Stimulated activated CD4-positive, alpha-beta T cell treated with anti-CD3 and anti-CD28 coated beads, Interleukin-1b, Interleukin-23, amount 100 ng/mL, for 4 hours (primary cell): ENCODE measurements around the gene ARSA.
"Not testable (repeated sequence)": the region's sequence is repeated elsewhere in the genome, so short reads cannot be mapped to it uniquely, and the experiment has no call there.

Experiments
- DNase-seq, 2 donors: peaks; one replicate each; pipeline ENCODE4 v3.0.0-alpha.2; 2020; ENCODE audit warnings: low read depth in 2 of 2

Gene ARSA

DNA sequence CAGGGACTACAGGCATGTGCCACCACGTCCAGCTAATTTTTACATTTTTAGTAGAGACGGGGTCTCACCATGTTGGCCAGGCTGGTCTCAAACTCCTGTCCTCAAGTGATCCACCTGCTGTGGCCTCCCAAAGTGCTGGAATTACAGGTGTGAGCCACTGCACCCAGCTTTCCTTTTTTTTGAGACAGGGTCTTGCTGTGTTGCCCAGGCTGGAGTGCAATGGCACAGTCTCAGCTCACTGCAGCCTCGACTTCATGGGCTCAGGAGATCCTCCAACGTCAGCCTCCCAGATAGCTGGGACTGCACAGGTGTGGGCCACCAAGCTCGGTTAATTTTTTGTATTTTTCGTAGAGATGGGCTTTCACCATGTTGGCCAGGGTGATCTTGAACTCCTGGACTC, 26.7 kb upstream of the ARSA start:
- not testable (repeated sequence) for DNase-seq

DNA sequence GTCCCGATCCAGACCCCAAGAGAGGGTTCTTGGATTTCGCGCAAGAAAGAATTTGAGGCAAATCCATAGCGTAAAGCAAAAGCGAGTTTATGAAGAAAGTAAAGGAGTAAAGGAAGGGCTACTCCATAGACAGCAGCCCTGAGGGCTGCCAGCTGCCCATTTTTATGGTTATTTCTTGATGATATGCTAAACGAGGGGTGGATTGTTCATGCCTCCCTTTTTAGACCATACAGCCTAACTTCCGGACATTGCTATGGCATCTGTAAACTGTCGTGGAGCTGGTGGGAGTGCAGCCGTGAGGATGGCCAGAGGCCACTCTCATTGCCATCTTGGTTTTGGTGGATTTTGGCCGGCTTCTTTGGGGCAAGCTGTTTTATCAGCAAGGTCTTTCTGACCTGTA, 25.3 kb upstream of the ARSA start:
- DNase-seq = no peak

DNA sequence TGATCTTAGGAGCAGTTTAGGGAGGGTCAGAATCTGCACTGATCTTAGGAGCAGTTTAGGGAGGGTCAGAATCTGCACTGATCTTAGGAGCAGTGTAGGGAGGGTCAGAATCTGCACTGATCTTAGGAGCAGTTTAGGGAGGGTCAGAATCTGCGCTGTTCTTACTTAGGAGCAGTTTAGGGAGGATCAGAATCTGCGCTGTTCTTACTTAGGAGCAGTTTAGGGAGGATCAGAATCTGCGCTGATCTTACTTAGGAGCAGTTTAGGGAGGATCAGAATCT, 15.8 kb upstream of the ARSA start:
- not testable (repeated sequence) for DNase-seq

DNA sequence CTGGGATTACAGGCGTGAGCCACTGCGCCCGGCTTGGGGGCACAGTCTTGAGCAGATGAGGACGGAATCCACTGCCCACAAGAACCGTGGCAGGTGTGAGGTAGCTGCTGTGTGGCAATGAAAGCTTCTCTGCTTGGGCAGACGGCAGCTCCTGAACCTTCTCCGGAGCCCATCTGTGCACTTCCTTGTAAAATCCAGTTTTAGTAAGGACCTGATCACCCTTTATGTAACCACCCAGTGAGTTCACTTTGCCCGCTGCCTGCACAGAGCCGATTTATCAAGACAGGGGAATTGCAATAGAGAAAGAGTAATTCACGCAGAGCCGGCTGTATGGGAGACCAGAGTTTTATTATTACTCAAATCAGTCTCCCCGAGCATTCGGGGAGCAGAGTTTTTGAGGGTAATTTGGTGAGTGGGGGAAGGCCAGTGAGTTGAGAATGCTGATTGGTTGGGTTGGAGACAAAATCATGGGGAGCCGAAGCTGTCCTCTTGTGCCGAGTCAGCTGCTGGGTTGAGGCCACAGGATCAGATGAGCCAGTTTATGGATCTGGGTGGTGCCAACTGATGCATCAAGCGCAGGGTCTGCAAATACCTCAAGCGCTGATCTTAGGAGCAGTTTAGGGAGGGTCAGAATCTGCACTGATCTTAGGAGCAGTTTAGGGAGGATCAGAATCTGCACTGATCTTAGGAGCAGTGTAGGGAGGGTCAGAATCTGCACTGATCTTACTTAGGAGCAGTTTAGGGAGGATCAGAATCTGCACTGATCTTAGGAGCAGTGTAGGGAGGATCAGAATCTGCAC, 15.3 kb upstream of the ARSA start:
- not testable (repeated sequence) for DNase-seq

DNA sequence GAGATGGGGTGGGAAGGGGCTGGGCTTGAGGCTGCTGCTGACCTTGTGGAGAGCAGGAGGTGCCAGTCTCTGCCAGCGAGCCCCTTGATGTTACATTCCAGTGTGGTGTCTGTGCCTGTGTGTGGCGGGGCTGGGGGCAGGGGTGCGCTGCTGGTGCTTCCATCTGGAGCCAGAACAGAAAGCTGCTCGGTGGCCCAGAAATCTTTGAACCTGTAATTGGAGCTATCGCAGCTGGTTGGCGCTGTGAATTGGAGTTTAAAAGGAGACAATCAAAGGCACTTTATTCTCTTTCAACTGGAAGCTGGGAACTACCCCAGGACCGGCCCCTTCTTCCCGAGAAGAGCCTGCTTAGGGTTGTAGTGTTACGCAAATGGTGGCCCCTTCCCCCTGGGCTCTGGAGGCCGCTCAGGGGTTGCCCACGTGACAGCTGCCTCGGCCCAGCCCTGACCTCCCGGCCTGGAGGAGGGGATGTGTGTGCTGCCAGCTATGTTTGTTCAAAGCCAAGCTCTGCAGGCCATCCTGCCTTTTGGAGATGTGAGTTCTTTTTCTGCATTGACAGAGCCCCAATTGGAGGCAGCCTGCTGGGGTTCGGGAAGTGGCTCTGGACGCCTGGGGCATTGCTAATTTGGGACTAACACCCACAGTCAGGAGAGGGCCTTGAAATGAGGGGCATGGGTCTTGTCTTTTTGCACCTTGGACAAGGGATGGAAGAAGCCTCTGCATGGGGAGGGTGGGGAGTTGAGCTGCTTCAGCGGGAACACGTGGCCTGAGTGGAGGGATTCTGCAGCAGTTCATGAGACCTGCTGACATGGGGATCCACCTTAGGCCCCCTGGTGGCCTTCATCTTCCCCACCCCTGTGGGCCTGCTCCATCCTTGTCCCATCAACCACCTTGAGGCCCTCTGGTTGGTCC, 14.0 kb upstream of the ARSA start:
- DNase-seq = no peak

DNA sequence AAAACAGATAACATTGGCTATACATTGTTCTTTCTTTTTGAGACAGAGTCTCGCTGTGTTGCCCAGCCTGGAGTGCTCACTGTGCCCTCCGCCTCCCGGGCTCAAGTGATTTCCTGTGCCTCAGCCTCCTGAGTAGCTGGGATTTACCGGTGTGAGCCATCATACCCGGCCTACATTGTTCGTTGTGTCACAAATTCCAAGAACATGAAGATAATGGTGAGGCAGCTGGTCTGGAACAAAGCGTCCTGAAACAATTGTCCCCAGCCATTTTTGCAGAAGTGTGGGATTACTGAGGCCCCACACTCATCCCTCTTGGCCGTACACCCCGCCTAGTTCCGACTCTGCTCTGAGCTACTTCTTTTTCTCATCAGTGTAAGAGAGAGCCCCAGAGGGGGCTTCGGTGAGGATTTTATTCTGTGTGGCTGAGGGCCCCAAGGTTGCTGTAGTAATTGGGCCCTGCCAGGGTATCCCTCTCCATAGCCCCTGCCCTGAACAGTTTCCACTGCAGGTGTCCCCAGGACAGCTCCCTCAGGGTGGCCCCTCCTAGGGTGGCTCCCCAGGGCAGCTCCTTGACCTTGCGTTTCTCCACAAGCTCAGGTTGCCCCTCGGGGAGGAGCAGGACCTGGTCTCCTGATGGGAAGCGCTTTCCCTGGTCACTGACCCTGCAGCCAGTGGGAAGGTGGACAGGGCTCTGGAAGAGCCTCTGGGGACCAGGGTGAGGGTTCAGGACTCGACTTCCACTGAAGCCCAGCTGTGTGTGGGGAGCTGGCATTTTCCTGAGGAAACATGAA, 13.1 kb upstream of the ARSA start:
- no peak for DNase-seq

DNA sequence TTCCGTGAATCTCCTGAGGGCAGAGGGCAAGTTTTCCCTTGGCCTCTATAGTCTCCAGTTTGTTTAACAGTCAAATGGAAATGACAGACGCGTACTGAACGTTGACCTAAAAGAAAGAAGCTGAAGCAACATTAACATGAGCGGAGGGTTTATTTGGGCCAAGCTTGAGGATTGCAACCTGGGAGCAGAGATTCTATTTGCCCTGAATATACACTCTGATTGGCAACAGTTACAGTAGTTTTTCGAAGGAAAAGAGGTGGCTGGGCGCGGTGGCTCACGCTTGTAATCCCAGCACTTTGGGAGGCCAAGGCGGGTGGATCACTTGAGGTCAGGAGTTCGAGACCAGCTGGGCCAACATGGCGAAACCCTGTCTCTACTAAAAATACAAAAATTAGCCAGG, 12.3 kb upstream of the ARSA start:
- DNase-seq = not testable (repeated sequence)

DNA sequence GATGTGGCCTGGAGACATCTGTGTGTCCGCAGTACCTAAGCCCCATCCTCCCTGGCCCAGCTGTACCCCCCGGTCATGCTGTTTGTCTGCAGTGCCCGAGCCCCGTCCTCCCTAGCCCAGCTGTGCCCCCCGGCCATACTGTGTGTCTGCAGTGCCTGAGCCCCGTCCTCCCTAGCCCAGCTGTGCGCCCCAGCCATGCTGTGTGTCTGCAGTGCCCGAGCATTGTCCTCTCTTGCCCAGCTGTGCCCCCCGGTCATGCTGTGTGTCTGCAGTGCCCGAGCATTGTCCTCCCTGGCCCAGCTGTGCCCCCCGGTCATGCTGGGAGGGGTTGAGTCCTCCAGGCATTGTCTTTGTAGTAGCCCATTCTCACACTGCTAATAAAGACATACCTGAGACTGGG, 7.6 kb upstream of the ARSA start:
- DNase-seq = no peak

DNA sequence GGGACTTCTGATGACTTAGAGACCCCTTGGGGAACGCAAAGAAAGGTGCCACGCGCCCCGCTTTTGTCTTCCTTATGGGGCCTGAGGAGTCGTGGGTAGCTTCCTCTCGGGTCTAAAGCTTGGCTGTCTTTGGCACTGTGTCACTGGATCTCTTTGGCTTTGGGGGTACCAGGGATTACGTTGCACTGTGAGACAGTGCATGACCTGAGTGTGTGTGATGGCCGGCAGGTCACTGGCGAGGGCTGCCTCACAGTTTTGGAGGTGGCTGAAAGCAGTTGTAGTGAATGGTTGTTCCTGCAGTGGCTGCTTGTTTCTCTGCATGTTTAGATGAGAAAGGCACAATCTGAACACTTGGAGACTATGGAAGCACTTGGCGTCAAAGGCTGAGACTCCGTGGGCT, 5.8 kb upstream of the ARSA start:
- DNase-seq = no peak

DNA sequence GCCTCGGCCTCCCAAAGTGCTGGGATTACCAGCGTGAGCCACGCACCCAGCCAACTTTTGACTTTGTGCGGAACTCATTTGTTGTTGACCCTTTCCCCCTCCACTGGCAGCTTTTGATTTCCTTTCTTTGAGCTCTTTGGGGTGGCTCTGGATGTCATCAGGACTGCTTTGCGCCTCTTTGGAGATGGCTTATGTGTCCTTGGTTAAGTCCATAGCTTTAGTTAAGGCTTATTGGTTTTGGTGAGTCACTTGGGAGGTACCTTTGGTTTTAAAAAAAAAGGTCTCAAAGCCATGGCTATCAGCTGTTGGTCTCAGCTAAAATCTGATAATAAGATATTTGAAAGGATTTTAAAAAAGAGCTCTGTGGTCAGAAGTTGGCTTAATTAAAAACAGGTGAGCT, 5.1 kb upstream of the ARSA start:
- DNase-seq = no peak

DNA sequence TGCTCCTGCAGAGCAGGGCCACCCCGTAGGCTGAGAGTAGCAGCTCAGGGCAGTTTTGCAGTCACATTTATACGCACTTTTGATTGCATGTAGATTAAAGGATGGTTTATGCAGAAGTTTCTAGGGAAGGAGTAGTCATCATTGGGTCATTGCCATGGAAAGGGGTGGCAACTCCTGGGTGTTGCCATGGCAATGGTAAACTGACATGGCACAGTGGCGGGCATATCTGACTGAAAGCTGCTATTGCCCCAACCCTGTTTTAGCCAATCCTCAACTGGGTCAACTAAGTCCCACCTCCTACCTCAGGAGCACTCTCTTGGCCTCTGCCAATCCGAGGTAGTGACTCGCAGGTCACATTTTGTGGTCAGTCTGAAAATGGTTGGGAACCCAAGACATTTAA, 2.4 kb upstream of the ARSA start:
- DNase-seq = no peak

DNA sequence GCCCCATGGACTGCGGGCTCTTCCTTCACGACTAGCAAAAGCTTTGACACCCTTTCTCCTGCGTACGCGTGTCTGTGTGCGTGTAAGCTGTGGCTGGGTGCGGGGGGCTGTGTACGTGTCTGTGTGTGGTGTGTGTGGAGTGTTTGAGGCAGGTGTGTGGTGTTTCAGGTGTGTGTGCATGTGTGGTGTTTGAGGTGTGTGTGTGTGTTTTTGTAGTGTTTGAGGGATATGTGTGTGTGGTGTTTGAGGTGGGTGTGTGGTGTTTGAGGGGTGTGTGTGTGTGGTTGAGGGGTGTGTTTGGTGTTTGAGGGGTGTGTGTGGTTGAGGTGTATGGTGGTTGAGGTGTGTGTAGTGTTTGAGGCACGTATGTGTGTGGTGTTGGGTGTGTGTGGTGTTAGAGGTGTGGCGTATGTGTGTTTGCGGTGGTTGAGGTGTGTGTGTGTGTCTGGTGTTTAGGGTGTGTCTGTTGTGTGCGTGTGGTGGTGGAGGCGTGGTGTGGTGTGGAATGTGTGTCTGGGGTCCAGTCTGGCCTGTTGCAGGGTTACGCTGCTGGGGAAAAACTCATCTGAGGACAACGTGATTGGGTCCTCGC, 687 bp upstream of the ARSA start:
- DNase-seq = no peak

DNA sequence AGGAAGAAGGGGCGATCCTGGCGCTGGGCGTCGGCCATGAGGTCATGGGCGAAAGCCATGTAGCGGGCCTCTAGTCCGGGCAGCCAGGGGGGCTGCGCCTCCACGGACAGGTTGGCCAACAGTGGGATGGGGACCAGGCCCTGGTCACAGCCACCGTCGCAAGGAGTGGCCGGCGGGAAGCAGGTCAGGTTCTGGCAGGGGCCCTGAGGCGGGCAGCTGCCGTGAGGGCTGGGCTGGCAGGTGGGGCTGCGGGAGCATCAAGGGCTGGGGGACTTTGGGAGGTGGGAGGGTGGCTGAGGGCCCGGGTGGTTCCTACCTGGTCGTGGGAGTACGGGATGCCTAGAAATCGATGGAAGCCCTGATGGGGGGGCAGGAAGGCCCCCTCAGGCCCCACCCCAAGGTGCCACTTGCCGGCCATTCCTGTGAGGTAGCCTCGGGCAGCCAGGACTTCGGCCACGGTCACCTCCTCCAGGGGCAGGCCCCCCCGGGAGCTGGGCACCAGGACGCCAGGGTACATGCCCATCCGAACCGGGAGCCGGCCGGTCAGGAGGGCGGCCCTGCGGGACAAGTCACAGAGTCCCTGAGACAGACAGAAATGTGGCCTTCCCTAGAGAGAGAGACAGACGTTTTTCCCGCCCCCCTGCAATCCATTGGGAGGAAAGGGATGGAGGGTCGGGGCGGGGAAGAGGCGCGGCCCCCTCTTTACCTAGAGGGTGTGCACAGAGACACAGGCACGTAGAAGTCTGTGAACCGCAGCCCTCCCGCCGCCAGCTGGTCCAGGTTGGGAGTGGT, 906 bp downstream of the ARSA start:
- no peak for DNase-seq

DNA sequence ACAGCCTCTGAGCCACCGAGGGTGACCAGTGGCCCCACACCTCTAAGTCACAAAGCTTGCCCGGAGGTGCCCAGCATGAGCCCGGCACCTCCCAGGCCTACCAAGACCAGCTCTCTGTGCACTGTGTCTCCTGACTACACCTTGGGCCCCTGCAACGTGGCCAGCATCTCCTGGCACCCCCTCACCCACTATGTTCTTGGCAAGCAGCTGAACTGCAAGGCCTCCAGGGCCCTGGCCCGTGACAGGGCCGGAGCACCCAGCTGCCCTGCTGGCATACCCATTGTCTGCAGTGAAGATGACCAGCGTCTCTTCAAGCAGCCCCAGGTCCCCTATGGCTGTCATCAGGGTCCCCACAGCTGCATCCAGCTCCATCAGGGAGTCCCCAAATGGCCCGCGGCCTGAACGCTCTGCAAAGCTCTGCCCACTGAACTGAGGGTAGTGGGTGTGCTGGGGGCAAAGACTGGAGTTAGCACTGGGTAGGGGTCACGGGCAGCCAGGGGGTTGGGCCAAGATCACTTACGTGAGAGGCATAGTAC, 1.6 kb downstream of the ARSA start:
- no peak for DNase-seq

DNA sequence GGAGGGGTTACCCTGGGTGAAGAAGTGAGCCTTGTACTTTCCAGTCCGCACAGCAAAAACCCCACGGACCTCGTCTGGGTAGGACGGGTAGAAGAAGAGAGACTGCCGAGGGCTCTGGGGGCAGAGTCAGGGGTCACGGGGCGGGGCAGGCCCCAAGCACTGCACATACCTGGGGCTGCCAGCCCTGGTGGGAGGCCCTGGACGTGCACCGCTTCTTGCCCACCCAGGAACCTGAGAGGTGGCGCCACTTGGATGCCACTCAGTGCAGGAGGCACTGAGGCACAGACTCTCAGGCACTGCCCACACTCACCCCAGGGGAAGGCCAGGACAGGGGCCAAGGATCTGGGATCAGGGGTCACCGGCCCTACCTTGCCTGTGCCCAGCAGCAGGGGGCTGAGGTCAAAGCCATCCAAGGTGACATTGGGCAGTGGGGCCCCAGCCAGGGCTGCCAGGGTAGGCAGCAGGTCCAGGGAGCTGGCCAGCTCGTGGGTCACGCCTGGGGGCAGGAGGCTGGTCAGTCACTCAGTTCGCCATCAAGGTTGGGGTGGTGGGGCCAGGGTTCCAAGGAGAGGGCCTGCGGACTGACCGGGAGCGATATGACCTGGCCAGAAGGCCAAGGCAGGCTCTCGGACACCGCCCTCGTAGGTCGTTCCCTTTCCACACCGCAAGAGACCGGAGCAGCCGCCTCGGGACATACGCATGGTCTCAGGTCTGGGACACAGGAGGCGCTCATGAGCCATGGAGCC, 2.2 kb downstream of the ARSA start:
- no peak for DNase-seq

DNA sequence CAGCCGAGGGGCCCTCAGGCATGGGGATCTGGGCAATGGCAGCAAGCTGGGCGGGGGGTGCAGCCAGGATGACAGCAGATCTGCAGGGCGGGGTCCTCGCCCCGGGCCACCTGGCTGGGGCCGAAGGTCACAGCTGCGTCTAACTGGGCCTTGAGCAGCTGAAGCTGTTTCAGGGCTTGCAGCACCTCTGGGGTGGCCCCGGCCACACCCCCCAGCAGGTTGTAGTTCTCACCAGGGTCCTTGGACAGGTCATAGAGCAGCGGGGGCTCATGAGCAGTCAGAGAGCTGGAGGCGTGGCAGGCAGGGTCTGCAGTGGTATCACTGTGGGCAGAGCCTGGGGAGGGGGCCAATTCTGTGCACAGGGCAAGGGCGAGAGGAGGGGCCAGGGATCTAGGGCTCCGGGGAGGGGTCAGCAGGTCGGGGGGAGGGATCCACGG, 2.8 kb downstream of the ARSA start:
- no peak for DNase-seq

DNA sequence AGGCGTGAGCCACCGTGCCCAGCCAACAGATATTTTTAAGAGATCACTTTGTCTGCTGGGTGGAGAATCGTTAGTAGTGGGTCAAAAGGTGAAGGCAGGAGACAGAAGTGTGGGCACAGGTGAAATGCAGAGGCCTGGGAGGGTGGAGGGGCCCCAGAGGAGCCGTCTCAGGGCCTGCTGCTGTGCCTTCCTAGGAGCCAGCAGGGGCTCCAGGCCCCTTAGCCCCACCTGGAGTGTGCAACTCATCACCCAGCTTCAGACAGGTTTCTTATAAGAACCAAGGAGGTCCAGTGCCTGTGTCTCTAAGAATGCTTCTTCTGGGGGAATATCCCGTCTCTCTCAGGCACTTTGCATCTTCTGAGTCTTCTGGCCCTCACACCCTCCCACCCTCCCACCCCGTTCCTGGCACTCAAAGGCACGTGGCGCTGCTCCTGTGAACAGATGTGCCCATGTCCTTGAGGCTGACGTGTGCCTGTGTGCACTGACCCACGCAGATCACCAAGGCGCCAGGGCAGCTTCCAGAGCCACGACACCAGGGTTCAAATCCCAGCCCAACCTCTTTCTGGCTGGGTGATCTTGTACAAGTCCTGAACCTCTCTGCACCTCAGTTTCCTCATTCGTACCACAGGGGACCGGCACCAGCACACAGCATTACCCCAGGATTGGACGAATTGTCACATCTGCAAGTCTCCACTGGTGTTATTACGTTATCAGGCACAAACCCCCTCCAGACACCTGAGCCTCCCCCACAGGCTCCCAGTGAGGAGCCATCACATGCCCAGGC, 3.4 kb downstream of the ARSA start:
- no peak for DNase-seq

DNA sequence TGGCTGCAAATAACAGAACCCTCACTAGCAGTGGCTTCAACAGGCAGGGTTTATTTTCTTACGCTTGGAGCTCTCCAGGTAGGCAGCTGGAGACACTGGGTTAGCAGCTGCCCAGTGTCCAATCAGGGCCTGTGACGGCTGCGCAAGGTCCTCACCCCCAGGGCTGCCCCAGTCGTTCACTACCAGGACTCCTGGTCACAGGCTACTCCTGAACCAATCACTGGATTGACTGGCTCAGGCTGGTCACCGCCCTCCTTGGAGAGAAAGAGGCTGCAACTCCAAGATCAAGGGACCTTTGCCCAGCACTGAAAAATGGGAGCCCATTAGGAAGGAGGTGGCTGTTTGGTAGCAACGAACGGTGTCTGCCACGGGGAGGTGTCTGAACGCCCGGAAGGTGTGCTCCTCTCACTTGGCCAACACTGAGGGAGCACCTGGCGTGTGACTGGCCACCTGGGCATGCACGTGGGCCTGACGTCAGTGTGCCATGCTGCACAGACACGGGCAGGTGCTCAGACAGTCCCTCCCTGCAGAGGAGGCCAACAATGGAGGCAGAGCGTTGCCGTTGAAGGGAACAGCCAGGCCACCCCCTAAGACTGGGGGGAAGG, 5.1 kb downstream of the ARSA start:
- no peak for DNase-seq
